Lung (tissue), 12 donors: ENCODE results near the gene AVEN. TPM values are rescaled to one million over a fixed set of nuclear protein-coding genes. Genes with fewer than 3 reads are reported as not detected.

Experiments used
- ATAC-seq: fragments of 200-7000 bp; cut with Tn5 transposase; one replicate; pipeline ENCODE4 v1.9.1; 2020; ENCODE audit warnings: moderate number of reproducible peaks; ENCODE audit not compliant: insufficient read depth, low FRiP score
- DNase-seq, 3 donors: peaks; one replicate each; pipeline ENCODE4 v3.0.0-alpha.2; 2013 to 2017
- H3K27ac ChIP-seq, 2 donors: one replicate each; pipeline ENCODE4 v1.5.1; 2013; ENCODE audit warnings: mild to moderate bottlenecking in 2 of 2, moderate library complexity in 2 of 2, control low read depth in 1 of 2, inconsistent platforms in 1 of 2, low read depth in 1 of 2, low read length in 1 of 2
- H3K27me3 ChIP-seq, 3 donors: one replicate each; pipeline ENCODE4 v1.5.1; 2013; ENCODE audit warnings: low read length in 2 of 3; ENCODE audit not compliant: control insufficient read depth in 3 of 3, insufficient read depth in 3 of 3
- H3K36me3 ChIP-seq, 4 donors: one replicate each; pipeline ENCODE4 v1.5.1; 2013; ENCODE audit warnings: low read length in 4 of 4, mild to moderate bottlenecking in 1 of 4, moderate library complexity in 1 of 4; ENCODE audit not compliant: control insufficient read depth in 4 of 4, insufficient read depth in 4 of 4
- H3K4me1 ChIP-seq, 5 donors: one replicate each; pipeline ENCODE4 v1.5.1; 2013; ENCODE audit warnings: low read length in 5 of 5, mild to moderate bottlenecking in 2 of 5, moderate library complexity in 1 of 5; ENCODE audit not compliant: control insufficient read depth in 5 of 5, insufficient read depth in 5 of 5
- H3K4me3 ChIP-seq: one replicate; pipeline ENCODE4 v1.5.1; 2013; ENCODE audit warnings: mild to moderate bottlenecking, control low read depth, moderate library complexity
- H3K9ac ChIP-seq, 2 donors: one replicate each; pipeline ENCODE4 v1.5.1; 2013; ENCODE audit warnings: low read length in 2 of 2, control low read depth in 1 of 2; ENCODE audit not compliant: insufficient read depth in 1 of 2
- H3K9me3 ChIP-seq, 4 donors: one replicate each; pipeline ENCODE4 v1.5.1; 2013; ENCODE audit warnings: low read length in 3 of 4, mild to moderate bottlenecking in 1 of 4, moderate library complexity in 1 of 4; ENCODE audit not compliant: control insufficient read depth in 4 of 4, insufficient read depth in 3 of 4
- WGBS, 2 donors: extraction: QIAGEN DNeasy Blood & Tissue Kit; methylation state at CpG; one replicate each; pipeline ENCODE4 v1.1.7; 2013; 5-methylcytosine and 5-hydroxymethylcytosine counted together
- polyA plus RNA-seq, 2 donors: library from polyadenylated mRNA; stranded (reverse); fragments of 200-250 nt; gene quantifications; one replicate each; pipeline ENCODE4 v1.2.1, GENCODE V29; 2013
- total RNA-seq, 2 donors: library from RNA; depleted of rRNA in 1 of 2; stranded (reverse); fragments of >200 nt in 1 of 2; gene quantifications; one replicate each; pipeline ENCODE4 v1.2.1, GENCODE V29; 2014 to 2021
- TF ChIP-seq, protein P1 (sequence below): IDR thresholded peaks from 2 replicates; pipeline ENCODE4 v1.5.1; 2012; ENCODE audit warnings: mild to moderate bottlenecking; ENCODE audit errors: control extremely low read depth, extremely low read depth
- donor health status: control.
- donor health status: control.
- donor health status: Bipolar disorder and iron deficiency.
- donor health status: healthy.
- donor health status: DM: yes; HTN: yes; CAD: no.

AVEN gene
- total and polyA plus RNA-seq, 4 donors, result 7.5 to 9.3 (median 8.9) TPM

DNA sequence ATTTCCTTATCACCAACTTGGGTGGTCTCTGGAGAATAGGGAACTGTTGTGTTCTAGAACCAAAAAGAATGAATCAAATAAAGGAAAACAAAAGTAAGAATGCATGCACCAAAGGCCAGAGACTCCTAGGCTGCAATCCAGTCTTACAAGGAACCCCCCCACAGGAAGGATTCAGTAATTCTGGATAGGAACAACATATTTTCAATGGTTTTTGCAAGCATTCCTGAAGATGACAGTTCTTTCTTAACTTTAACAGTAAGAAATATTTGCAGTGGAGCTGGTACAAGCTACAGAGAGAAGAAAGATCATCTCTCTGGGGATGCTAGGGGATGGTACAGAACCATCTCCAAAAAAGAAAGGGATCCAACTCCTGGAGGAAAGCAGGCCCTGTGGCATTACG lies 186.9 kb downstream of the AVEN start:
- TF ChIP-seq, protein P1, sequence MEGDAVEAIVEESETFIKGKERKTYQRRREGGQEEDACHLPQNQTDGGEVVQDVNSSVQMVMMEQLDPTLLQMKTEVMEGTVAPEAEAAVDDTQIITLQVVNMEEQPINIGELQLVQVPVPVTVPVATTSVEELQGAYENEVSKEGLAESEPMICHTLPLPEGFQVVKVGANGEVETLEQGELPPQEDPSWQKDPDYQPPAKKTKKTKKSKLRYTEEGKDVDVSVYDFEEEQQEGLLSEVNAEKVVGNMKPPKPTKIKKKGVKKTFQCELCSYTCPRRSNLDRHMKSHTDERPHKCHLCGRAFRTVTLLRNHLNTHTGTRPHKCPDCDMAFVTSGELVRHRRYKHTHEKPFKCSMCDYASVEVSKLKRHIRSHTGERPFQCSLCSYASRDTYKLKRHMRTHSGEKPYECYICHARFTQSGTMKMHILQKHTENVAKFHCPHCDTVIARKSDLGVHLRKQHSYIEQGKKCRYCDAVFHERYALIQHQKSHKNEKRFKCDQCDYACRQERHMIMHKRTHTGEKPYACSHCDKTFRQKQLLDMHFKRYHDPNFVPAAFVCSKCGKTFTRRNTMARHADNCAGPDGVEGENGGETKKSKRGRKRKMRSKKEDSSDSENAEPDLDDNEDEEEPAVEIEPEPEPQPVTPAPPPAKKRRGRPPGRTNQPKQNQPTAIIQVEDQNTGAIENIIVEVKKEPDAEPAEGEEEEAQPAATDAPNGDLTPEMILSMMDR, result no peak
- WGBS, 2 donors, result 77 to 86% methylated on average over 1 of the region's 1 CpG

DNA sequence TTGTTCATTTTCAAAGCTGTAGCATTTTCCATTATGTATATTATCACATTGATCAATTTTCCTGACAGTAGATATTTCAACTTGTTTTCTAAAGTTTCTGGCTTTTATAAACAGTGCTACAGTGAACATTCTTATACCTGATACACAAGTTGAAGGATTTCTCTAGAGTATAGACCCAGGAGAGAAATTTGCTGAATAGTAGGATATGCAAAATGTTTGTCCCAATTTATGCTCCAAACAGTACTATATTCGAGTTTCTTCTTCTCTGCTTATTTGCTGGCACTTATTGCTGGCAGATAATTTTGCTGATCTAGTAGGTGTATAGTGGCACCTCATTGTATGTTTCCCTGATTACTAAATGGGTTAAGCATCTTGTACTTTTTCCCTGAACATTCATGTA lies 187.9 kb downstream of the AVEN start:
- TF ChIP-seq, protein P1, result no peak
- Histone ChIP-seq H3K4me1 (no peaks in the 10 kb centered on the region), H3K27ac (no peak overlapping the region), H3K9me3 (no peaks in the 10 kb centered on the region), H3K27me3 (no peaks in the 10 kb centered on the region), H3K36me3 (no peaks in the 10 kb centered on the region), H3K4me3 (no peak overlapping the region), H3K9ac (no peak overlapping the region)
- 84 to 88% methylated on average over 1 of the region's 1 CpG for WGBS, 2 donors
- DNase-seq (no peak), ATAC-seq (no peak)

More for the DNA sequence above, 186.9 kb downstream of the AVEN start:
- Histone ChIP-seq H3K27me3 (no peaks in the 10 kb centered on the region), H3K36me3 (no peaks in the 10 kb centered on the region), H3K4me3 (no peak overlapping the region), H3K9me3 (no peaks in the 10 kb centered on the region), H3K4me1 (no peaks in the 10 kb centered on the region), H3K9ac (no peak overlapping the region), H3K27ac (no peak overlapping the region)
- ATAC-seq (no peak), DNase-seq (no peak)

DNA sequence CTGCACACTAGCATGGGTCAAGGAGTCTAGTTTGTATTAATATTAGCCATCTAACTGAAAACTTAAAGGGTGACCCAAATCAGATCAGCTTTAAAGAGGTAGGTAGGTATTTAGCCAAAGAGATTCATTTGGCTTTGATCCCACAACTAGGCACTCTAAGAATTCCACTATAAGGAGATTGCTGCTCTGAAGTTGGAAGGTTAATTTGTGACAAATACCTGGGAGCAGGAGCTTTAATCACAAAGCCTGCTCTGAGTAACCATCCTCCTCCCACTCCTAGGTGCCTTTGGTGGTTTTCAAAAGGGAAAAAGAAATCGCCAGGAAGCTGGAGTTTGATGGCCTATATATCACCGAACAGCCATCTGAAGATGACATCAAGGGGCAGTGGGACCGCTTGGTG lies 191.0 kb downstream of the AVEN start:
- H3K4me1 ChIP-seq, result no peaks in the 10 kb centered on the region
- TF ChIP-seq, protein P1, result no peak
- H3K27ac ChIP-seq, result no peak overlapping the region
- no peak overlapping the region for H3K4me3 ChIP-seq
- H3K36me3 ChIP-seq, result no peaks in the 10 kb centered on the region
- H3K9ac ChIP-seq, result no peak overlapping the region
- no peaks in the 10 kb centered on the region for H3K9me3 ChIP-seq
- WGBS, 2 donors, result 77 to 82% methylated on average over 3 of the region's 3 CpGs
- ATAC-seq, result no peak
- DNase-seq, result peak in 1 of 3 donors; percentile 32
- H3K27me3 ChIP-seq, result no peaks in the 10 kb centered on the region

DNA sequence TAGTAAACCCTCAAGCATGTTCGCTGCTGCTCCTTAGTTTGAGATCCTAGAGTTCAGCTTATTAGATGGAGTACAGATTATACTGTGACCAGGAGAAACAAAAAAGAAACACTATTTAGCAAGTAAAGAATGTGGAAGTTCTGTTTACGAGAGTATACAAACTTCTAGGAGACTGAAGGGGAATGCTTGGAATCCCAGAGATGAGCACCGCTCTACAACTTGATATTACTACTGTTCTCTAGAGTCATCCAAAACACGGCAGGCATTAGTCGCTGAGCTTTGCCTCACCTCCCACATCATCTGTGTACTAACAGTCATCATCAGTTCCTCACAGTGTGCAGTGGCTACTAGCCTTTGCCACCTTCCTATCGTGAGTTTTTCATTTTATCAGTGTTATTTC lies 192.1 kb downstream of the AVEN start:
- Histone ChIP-seq H3K27me3 (no peaks in the 10 kb centered on the region), H3K4me3 (no peak overlapping the region), H3K9ac (no peak overlapping the region), H3K27ac (no peak overlapping the region), H3K4me1 (no peaks in the 10 kb centered on the region), H3K36me3 (no peaks in the 10 kb centered on the region), H3K9me3 (no peaks in the 10 kb centered on the region)
- WGBS, 2 donors, result 79 to 84% methylated on average over 6 of the region's 6 CpGs
- no peak for DNase-seq
- ATAC-seq, result no peak
- TF ChIP-seq, protein P1, result no peak
